ENCODE measurements around the gene THAP11.

DNA sequence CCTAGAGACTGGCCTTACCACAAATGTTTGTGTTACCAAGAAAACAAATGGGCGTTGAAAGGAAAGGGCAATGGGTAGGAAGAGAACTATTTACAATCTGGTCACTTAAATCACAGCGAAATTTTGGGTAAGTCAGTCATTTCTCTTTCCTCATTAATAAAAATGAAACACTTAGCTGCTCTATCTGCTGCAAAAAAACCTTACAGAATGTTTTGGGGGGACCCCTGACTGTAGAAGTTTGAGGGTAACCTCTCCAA is 3.9 kb downstream of the THAP11 start:
- no peak for TF ChIP-seq CEBPB (IDR thresholded peaks at IDR 0.05; ENCODE audit: low read depth, low read length)
- TF ChIP-seq, protein P1, sequence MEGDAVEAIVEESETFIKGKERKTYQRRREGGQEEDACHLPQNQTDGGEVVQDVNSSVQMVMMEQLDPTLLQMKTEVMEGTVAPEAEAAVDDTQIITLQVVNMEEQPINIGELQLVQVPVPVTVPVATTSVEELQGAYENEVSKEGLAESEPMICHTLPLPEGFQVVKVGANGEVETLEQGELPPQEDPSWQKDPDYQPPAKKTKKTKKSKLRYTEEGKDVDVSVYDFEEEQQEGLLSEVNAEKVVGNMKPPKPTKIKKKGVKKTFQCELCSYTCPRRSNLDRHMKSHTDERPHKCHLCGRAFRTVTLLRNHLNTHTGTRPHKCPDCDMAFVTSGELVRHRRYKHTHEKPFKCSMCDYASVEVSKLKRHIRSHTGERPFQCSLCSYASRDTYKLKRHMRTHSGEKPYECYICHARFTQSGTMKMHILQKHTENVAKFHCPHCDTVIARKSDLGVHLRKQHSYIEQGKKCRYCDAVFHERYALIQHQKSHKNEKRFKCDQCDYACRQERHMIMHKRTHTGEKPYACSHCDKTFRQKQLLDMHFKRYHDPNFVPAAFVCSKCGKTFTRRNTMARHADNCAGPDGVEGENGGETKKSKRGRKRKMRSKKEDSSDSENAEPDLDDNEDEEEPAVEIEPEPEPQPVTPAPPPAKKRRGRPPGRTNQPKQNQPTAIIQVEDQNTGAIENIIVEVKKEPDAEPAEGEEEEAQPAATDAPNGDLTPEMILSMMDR (conservative IDR thresholded peaks at IDR 0.05; ENCODE audit: low read depth, low read length), result no peak
- no peak for TF ChIP-seq BHLHE40 (IDR thresholded peaks at IDR 0.05; ENCODE audit: low read depth, low read length)
- no peak for TF ChIP-seq POLR2A (IDR thresholded peaks at IDR 0.05; ENCODE audit: low read depth, low read length)
- TF ChIP-seq, protein P2, sequence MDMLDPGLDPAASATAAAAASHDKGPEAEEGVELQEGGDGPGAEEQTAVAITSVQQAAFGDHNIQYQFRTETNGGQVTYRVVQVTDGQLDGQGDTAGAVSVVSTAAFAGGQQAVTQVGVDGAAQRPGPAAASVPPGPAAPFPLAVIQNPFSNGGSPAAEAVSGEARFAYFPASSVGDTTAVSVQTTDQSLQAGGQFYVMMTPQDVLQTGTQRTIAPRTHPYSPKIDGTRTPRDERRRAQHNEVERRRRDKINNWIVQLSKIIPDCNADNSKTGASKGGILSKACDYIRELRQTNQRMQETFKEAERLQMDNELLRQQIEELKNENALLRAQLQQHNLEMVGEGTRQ (IDR thresholded peaks at IDR 0.05; ENCODE audit: low read depth, low read length), result no peak
- no peak for TF ChIP-seq RAD21 (IDR thresholded peaks at IDR 0.05; ENCODE audit: low read length)
- no peak for TF ChIP-seq FOS (IDR thresholded peaks at IDR 0.05; ENCODE audit: low read depth, low read length)
- TF ChIP-seq ELK1 (IDR thresholded peaks at IDR 0.05; ENCODE audit: borderline replicate concordance, low read depth, low read length), result no peak
- no peak for TF ChIP-seq CHD1 (IDR thresholded peaks at IDR 0.05; ENCODE audit: low read depth, low read length)
- TF ChIP-seq RFX5 (IDR thresholded peaks at IDR 0.05; ENCODE audit: low read depth, low read length), result no peak
